Hepatocyte (in vitro differentiated cells): ENCODE measurements around the gene EDN1.

Experiments used
- CTCF ChIP-seq: fragments of 200-600 bp; sonication (generic); IDR thresholded peaks from 2 replicates; pipeline ENCODE4 v1.5.1; 2016; ENCODE audit warnings: antibody characterized with exemption, mild to moderate bottlenecking; ENCODE audit not compliant: poor library complexity
- EZH2 ChIP-seq: fragments of 200-600 bp; sonication (generic); IDR thresholded peaks from 2 replicates; pipeline ENCODE4 v1.6.1; 2016; ENCODE audit warnings: antibody characterized with exemption, mild to moderate bottlenecking, borderline replicate concordance
- EZH2phosphoT487 ChIP-seq: fragments of 200-600 bp; sonication (generic); IDR thresholded peaks from one replicate; pipeline ENCODE4 v1.6.1; 2018; ENCODE audit warnings: antibody characterized with exemption, mild to moderate bottlenecking, low read depth, moderate library complexity; ENCODE audit not compliant: unreplicated experiment, severe bottlenecking

- TF ChIP-seq CTCF (no peak), EZH2phosphoT487 (no peak), EZH2 (no peak)
These were observed 45.0 kb downstream of the EDN1 start for GRCh38 chr6:12335131-12335527.
